Right lobe of liver (tissue), 6 donors: ENCODE measurements around the gene TUBGCP5. TPM values are rescaled to one million over a fixed set of nuclear protein-coding genes. Genes with fewer than 3 reads are reported as not detected.

ENCODE experiments used
- ATAC-seq, 4 donors: fragments of 200-7000 bp; cut with Tn5 transposase; one replicate each; pipeline ENCODE4 v1.9.1; 2020; ENCODE audit warnings: mild to moderate bottlenecking in 4 of 4, moderate library complexity in 4 of 4
- DNase-seq, 3 donors: peaks; one replicate each; pipeline ENCODE4 v3.0.0-alpha.2; 2020
- H3K27ac ChIP-seq, 3 donors: fragments of 200-600 bp; one replicate each; pipeline ENCODE4 v1.8.0; 2022
- H3K27me3 ChIP-seq, 2 donors: fragments of 200-600 bp; one replicate each; pipeline ENCODE4 v1.8.0; 2022
- H3K36me3 ChIP-seq, 4 donors: fragments of 200-600 bp; sonication (generic) in 1 of 4; one replicate each; pipeline versions ENCODE4 v1.5.1 to v1.8.0; 2017 to 2022; ENCODE audit warnings: control low read depth in 1 of 4
- H3K4me1 ChIP-seq, 4 donors: fragments of 200-600 bp; sonication (generic) in 1 of 4; one replicate each; pipeline versions ENCODE4 v1.5.1 to v1.8.0; 2017 to 2022; ENCODE audit warnings: control low read depth in 1 of 4
- H3K4me3 ChIP-seq, 3 donors: fragments of 200-600 bp; one replicate each; pipeline ENCODE4 v1.8.0; 2022
- H3K9me3 ChIP-seq, 4 donors: fragments of 200-600 bp; sonication (generic) in 1 of 4; one replicate each; pipeline versions ENCODE4 v1.5.1 to v1.8.0; 2017 to 2022; ENCODE audit warnings: control low read depth in 1 of 4
- CTCF ChIP-seq, 4 donors: fragments of 200-600 bp in 3 of 4; fragments of 450-650 bp in 1 of 4; IDR thresholded peaks; one replicate each; pipeline versions ENCODE4 v1.5.1 to v1.8.0; 2016 to 2022; ENCODE audit warnings: antibody characterized with exemption in 4 of 4, mild to moderate bottlenecking in 2 of 4
- POLR2A ChIP-seq: fragments of 450-650 bp; IDR thresholded peaks from one replicate; pipeline ENCODE4 v1.6.1; 2017; ENCODE audit warnings: antibody characterized with exemption, mild to moderate bottlenecking
- WGBS: methylation state at CpG from one replicate; pipeline ENCODE4 v1.1.6; 2018; ENCODE audit warnings: low coverage, low lambda C conversion rate; ENCODE audit not compliant: insufficient coverage; ENCODE audit errors: missing lambda C conversion rate; 5-methylcytosine and 5-hydroxymethylcytosine counted together
- intact Hi-C, 2 donors: fragments of 100-400 bp; cut with DNase I; formaldehyde crosslinking; loops; one replicate each; pipeline versions ENCODE4 v1.11.2 to v1.14.1; 2022
- total RNA-seq, 6 experiments: library from RNA; depleted of rRNA in 2 of 6; stranded (reverse); fragments of >200 nt in 2 of 6; fragmentation: NEBNext Ultra II Directional in 3 of 6; extraction: Animal tissue kit (Norgen Biotek cat#: 25700) in 3 of 6; gene quantifications; one replicate each; pipeline versions ENCODE4 v1.1.0 to v1.2.4, GENCODE V29; 2016 to 2023
- donor health status: DM: no; HTN: yes; CAD: no.
- donor health status: DM: no; HTN: no; CAD: no.
- donor health status: DM: no; HTN: no; CAD: no.
- donor health status: DM: no; HTN: yes; CAD: no.
- donor health status: DM: no; HTN: yes; CAD: no.

Gene TUBGCP5
- total RNA-seq, 6 experiments from 2014 or later: 7.1 to 15.6 (median 11.0) TPM

GRCh38 chr15:23067416-23067815, 28.0 kb upstream of the TUBGCP5 start:
- intact Hi-C loops: no loop called here
- ATAC-seq: no peak
- H3K27ac ChIP-seq: no peak overlapping the region
- H3K4me3 ChIP-seq: no peak overlapping the region
- no peaks in the 10 kb centered on the region for H3K36me3 ChIP-seq
- no peaks in the 10 kb centered on the region for H3K27me3 ChIP-seq
- no peaks in the 10 kb centered on the region for H3K9me3 ChIP-seq
- TF ChIP-seq POLR2A (no peak), CTCF (IDR thresholded peaks at IDR 0.05) (no peak)
- H3K4me1 ChIP-seq: no peaks in the 10 kb centered on the region
- no peak for DNase-seq
- WGBS: 74% methylated on average over 9 of the region's 15 CpGs

GRCh38 chr15:23065836-23066235, 26.5 kb upstream of the TUBGCP5 start:
- DNase-seq: no peak
- H3K9me3 ChIP-seq: no peaks in the 10 kb centered on the region
- H3K4me1 ChIP-seq: no peaks in the 10 kb centered on the region
- no peak overlapping the region for H3K27ac ChIP-seq
- no peaks in the 10 kb centered on the region for H3K36me3 ChIP-seq
- intact Hi-C loops: no loop called here
- ATAC-seq: no peak
- TF ChIP-seq POLR2A (no peak), CTCF (IDR thresholded peaks at IDR 0.05) (no peak)
- 81% methylated on average over 4 of the region's 23 CpGs for WGBS
- H3K4me3 ChIP-seq: no peak overlapping the region
- no peaks in the 10 kb centered on the region for H3K27me3 ChIP-seq

GRCh38 chr15:23064156-23064555, 24.8 kb upstream of the TUBGCP5 start:
- no peak for DNase-seq
- Histone ChIP-seq H3K27me3 (no peaks in the 10 kb centered on the region), H3K4me1 (no peaks in the 10 kb centered on the region), H3K9me3 (no peaks in the 10 kb centered on the region), H3K4me3 (no peak overlapping the region), H3K27ac (no peak overlapping the region), H3K36me3 (no peaks in the 10 kb centered on the region)
- WGBS: no CpG with 5 or more reads among the region's 5 CpGs
- no peak for TF ChIP-seq CTCF (IDR thresholded peaks at IDR 0.05)
- no peak for TF ChIP-seq POLR2A
- no peak for ATAC-seq
- intact Hi-C loops: no loop called here

- intact Hi-C loops: no loop called here
- no peak overlapping the region for H3K4me3 ChIP-seq
- H3K4me1 ChIP-seq: no peaks in the 10 kb centered on the region
- DNase-seq (no peak), ATAC-seq (no peak)
- H3K9me3 ChIP-seq: no peaks in the 10 kb centered on the region
- no peaks in the 10 kb centered on the region for H3K27me3 ChIP-seq
- no peak overlapping the region for H3K27ac ChIP-seq
- TF ChIP-seq POLR2A (no peak), CTCF (IDR thresholded peaks at IDR 0.05) (no peak)
- no peaks in the 10 kb centered on the region for H3K36me3 ChIP-seq
These were observed 18.3 kb upstream of the TUBGCP5 start for GRCh38 chr15:23057707-23058106.

- no peak for DNase-seq
- 44% methylated on average over 5 of the region's 5 CpGs for WGBS
- H3K36me3 ChIP-seq: no peaks in the 10 kb centered on the region
- H3K4me1 ChIP-seq: no peaks in the 10 kb centered on the region
- no peak for ATAC-seq
- intact Hi-C loops: no loop called here
- no peak overlapping the region for H3K4me3 ChIP-seq
- TF ChIP-seq POLR2A (no peak), CTCF (IDR thresholded peaks at IDR 0.05) (no peak)
- no peak overlapping the region for H3K27ac ChIP-seq
- no peaks in the 10 kb centered on the region for H3K27me3 ChIP-seq
- H3K9me3 ChIP-seq: no peaks in the 10 kb centered on the region
These were observed 15.9 kb upstream of the TUBGCP5 start for GRCh38 chr15:23055316-23055715.
